Heart left ventricle (tissue), 13 donors: ENCODE measurements around the gene BZW1.

Experiments used
- POLR2A ChIP-seq, 2 donors: fragments of 450-650 bp; IDR thresholded peaks; one replicate each; pipeline ENCODE4 v1.6.1; 2017; ENCODE audit warnings: antibody characterized with exemption in 2 of 2, mild to moderate bottlenecking in 2 of 2, moderate library complexity in 2 of 2
- TF ChIP-seq, protein P1 (sequence below), 12 donors: fragments of 200-600 bp; sonication (generic) in 4 of 12; IDR thresholded peaks; one replicate each; pipeline versions ENCODE4 v1.5.0 to v1.8.0; 2018 to 2022; ENCODE audit warnings: antibody characterized with exemption in 12 of 12, mild to moderate bottlenecking in 5 of 12
- donor health status: ischemic (EF 13 %, LVEDD 7.1; RV severe dilation, severe dysfunction).
- donor health status: DM: no; HTN: yes; CAD: no.
- donor health status: DM: no; HTN: no; CAD: no.
- donor health status: ischemic (EF 25% LVEDD 6.9; RV normal size, moderate dysfunction).
- donor health status: ischemic (EF 25% LVEDD 5.7; RV mildly dilated, moderate dysfunction).
- donor health status: ischemic (EF 35%, LVEDD 5.7; RV mildly dilated, moderate dysfunction).
- donor health status: nonischemic (EF 11% LVEDD 7.7; RV severe dilation, severe dysfunction).
- donor health status: DM: yes; HTN: yes; CAD: no.
- donor health status: PGD.
- donor health status: ischemic (EF 29% LVEDD 5.4; RV normal size, mild dysfunction).
- donor health status: nonischemic (EF 23%, LVEDD 6.1; RV moderate dilation, normal function).

DNA sequence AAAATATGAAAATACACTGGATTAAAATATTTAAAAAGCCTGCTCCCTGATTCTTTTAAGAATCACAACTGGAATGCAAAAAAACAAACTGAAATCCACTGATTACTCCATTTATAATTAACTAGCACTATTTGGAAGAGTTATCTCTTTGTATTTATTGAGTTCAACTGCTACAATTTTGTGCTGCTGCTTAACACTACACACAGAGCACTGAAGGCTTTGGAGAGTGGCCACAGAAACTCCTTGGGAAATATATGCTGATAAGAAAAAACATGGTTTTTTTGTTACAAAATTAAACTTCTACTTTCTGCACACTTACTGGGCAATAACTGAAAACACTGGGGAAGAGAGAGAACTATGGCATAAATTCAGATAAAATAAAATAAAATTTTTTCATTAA, 19.8 kb upstream of the BZW1 start:
- TF ChIP-seq, protein P1, sequence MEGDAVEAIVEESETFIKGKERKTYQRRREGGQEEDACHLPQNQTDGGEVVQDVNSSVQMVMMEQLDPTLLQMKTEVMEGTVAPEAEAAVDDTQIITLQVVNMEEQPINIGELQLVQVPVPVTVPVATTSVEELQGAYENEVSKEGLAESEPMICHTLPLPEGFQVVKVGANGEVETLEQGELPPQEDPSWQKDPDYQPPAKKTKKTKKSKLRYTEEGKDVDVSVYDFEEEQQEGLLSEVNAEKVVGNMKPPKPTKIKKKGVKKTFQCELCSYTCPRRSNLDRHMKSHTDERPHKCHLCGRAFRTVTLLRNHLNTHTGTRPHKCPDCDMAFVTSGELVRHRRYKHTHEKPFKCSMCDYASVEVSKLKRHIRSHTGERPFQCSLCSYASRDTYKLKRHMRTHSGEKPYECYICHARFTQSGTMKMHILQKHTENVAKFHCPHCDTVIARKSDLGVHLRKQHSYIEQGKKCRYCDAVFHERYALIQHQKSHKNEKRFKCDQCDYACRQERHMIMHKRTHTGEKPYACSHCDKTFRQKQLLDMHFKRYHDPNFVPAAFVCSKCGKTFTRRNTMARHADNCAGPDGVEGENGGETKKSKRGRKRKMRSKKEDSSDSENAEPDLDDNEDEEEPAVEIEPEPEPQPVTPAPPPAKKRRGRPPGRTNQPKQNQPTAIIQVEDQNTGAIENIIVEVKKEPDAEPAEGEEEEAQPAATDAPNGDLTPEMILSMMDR (IDR thresholded peaks at IDR 0.05): no peak
- no peak for TF ChIP-seq POLR2A (IDR thresholded peaks at IDR 0.05)
